HG02870 (cell line): Measurements from ENCODE around the gene PNPO.

Source experiments
- ATAC-seq: cut with Tn5 transposase; IDR thresholded peaks from one replicate; pipeline ENCODE4 v1.9.1; 2021; ENCODE audit warnings: mild to moderate bottlenecking, moderate library complexity; ENCODE audit not compliant: unreplicated experiment

Gene PNPO

GRCh38 chr17:47941246-47942095, at the start of gene PNPO:
TSS of gene PNPO (plus strand) at chr17:47941571. CDS start at chr17:47941676, 105 bp downstream.
- ATAC-seq: peak; percentile 94

- no peak for ATAC-seq
Observed at GRCh38 chr17:47894498-47895346, 46.6 kb upstream of the PNPO start.

GRCh38 chr17:47895347-47895855, 46.0 kb upstream of the PNPO start:
- ATAC-seq: no peak

- peak; percentile 89 for ATAC-seq
Observed at GRCh38 chr17:47895856-47896671, 45.3 kb upstream of the PNPO start, which contains the start of gene SP2. TSS of gene SP2 (plus strand) at chr17:47896236. CDS start at chr17:47896287, 51 bp downstream.

GRCh38 chr17:47896672-47897490, 44.5 kb upstream of the PNPO start:
- ATAC-seq: no peak

GRCh38 chr17:47897561-47897960, 43.8 kb upstream of the PNPO start:
- no peak for ATAC-seq

- no peak for ATAC-seq
Observed at GRCh38 chr17:47898241-47898640, 43.1 kb upstream of the PNPO start.

- ATAC-seq: no peak
Observed at GRCh38 chr17:47899643-47900042, 41.7 kb upstream of the PNPO start.

GRCh38 chr17:47901423-47901822, 39.9 kb upstream of the PNPO start:
- no peak for ATAC-seq

- ATAC-seq: no peak
Observed at GRCh38 chr17:47902039-47902744, 39.2 kb upstream of the PNPO start.

GRCh38 chr17:47905221-47905733, 36.1 kb upstream of the PNPO start:
- ATAC-seq: no peak

GRCh38 chr17:47906443-47906842, 34.9 kb upstream of the PNPO start:
- no peak for ATAC-seq

- no peak for ATAC-seq
Observed at GRCh38 chr17:47907932-47908562, 33.3 kb upstream of the PNPO start.

- ATAC-seq: no peak
Observed at GRCh38 chr17:47913050-47913449, 28.3 kb upstream of the PNPO start.

- ATAC-seq: no peak
Observed at GRCh38 chr17:47914306-47914948, 26.9 kb upstream of the PNPO start.

GRCh38 chr17:47915776-47916398, 25.5 kb upstream of the PNPO start:
- no peak for ATAC-seq

- ATAC-seq: no peak
Observed at GRCh38 chr17:47916489-47917208, 24.7 kb upstream of the PNPO start.
